Activated naive CD4-positive, alpha-beta T cell treated with anti-CD3 and anti-CD28 coated beads, Interleukin-2, amount 50 U/mL, for 16 hours (primary cell): Measurements from ENCODE around the gene NDFIP2.
"Not testable (repeated sequence)": the region's sequence is repeated elsewhere in the genome, so short reads cannot be mapped to it uniquely, and the experiment has no call there.

Experiments
- DNase-seq: peaks from one replicate; pipeline ENCODE4 v3.0.0-alpha.2; 2020

Gene NDFIP2

DNA sequence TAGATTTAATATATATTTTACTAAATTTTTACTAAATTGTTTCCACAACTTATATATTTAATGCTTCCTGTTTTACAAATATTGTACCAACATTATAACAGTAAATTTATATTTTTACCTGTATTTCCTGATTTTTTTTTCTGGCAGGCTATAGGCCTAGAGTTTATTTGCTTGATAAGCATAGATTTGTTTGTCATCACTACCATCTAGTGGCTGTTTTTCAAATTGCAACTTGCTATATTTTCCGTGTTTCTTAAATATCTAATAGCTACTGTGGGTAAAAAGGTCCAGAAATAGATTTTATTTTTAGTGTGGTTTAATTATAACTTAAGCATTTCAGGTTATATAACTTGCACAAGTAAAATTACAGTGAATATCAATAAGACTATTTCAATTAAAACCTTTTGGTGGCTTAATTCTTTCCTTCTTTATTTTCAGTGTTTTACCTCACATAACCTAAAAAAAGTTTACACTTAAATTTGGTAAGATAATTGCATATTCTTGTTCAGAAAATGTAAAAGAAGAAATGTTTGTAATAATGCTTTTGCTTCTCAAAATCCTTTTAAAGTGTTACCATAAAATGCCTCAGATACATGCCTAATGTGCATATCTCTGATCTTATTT is 60.6 kb downstream of the NDFIP2 start:
- DNase-seq: no peak

DNA sequence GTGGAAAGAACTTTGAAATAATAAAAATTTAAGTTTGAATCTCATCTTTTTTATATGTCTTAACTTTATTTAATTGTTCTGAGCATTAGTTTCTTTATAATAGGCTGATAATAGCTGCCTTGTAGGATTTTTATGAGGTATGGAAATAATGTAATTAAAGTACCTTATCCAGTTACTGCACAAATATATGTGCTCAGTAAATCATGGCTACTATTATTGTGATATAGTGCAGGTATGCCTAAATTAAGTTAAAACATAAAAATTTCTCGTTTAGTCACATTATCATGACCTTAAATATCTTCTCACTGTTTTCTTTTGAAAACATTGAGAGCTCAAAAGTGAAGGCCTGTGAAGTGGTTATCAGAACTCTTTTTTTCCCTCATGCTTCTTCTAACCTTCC is 62.9 kb downstream of the NDFIP2 start:
- DNase-seq: no peak

DNA sequence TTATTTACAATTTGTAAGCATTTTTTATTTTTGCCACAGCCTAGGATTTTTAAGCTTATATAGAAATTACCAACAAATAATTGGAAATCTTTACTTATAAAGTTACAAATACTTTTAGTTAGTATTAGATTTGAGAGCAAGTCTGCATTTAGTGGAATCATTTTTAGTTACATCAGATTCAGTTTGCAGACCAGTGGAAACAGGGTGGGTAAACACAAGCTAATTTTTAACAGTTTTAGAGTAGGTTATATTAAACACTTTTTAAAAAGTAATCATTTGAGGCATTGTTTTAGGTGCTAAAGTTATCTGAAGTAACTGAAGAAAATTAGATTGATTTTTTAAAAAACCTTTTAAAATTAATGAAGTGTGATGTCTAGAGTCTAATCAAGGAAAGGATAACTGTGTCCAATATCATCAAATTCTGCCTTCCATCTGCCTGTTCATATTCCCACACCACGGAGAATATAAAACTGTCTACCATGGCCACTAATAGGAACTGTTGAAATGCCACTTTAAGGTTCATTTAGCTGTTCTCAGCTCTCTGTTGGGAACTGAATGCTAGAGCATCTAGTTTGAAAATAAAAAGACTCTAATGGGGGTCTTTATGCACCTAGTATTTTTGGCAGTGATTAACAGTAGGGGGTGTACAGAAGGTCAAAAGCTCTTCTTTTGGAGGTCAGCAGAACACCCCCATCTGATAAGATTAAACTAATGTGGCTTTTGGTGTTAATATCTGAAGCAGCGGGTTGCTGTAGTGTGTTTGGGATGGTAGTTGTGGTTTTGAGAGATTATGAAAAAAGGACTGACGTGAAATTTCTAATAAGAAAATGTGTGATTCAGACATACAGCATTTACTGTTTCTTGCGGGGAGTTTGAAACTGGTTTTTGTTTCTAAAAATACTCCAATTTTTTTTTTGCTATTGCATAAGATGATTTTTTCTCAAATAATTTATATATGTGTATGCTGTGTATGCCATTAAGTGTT is 66.5 kb downstream of the NDFIP2 start:
- DNase-seq: no peak

DNA sequence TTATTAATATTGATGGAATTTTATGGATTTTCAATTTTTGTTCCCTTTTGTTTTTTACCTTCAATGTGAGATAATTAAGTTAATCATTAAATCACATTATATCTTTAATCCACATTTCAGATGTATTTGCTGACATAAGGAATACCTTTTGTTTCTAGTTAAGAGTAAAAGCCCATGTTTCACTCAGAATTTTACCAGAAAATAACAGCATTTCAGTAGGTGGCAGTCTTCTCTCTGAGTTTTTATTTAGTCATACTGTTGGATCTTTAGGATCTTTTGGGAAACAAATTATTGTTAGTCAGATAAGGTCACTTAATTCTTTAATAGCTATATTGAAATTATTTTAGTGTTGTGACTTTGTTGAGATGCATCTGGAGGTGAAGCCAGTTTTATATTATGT is 67.9 kb downstream of the NDFIP2 start:
- no peak for DNase-seq

DNA sequence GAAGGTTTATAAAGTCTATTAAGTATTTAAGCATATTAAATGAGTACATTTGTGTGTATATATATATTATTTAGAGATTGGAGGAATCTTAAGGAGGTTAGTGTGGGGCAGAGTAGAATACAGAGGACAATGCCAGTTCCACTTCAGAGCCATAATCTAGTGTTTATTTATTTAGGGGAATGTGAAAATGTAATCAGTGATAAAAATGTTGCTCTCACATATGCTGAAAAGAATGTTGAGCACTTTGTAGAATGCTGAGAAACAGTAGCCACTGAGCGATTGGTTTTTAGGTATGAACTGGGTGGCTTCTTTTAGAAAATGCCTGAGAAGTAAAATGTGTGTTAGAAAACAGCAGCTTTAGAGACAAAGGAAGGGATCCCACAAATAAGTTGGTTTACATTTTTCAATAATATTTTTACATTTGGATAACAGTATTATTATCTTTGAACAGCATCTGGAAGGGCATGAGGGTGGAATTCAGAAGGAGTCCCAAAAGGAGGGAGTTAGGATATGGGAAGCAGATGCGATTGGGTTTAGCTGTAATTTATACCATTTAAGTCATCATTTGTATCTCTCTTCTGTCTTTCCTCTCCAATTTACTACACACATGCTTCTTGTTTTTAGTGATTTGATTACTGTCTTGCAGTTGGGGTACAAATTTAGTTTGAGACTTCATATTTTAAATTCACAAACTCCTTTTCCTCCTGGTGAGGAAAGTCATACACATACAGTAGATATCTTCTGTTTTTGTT is 68.6 kb downstream of the NDFIP2 start:
- no peak for DNase-seq

DNA sequence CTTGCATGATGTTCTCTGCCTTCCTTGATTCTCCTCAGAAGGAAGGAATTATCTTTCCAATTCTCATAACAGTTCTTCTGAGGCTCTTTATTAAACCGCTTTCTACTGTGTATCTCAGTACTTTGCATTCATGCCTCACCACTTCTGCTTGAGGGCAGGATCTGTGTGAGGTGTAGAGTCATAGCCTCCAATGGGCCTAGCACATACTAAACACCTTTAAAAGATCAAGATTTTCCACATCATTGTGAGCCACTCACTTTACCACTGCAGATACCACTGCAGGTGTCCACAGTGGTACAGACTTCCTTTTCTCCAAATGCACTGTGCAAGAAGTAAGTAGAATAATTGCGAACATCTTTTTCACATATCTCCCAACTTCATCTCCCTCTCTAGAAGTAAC is 76.7 kb downstream of the NDFIP2 start:
- no peak for DNase-seq

DNA sequence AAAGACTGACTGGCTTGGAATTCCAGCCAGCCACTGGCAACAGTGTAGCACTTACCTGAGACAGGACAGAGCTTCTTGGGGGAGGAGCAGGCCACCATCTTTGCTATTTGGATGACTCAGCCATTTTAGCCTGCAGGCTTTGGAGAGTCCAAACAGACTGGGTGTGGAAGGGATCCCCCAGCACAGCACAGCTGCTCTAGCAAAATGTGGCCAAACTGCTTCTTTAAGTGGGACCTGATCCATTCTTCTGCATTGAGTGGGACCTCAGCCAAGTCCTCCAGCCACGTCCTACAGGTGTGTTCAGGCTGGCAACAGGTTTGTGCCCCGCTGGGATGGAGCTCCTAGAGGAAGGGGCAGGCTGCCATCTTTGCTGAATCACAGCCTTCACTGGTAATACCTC is 80.0 kb downstream of the NDFIP2 start:
- DNase-seq: no peak

DNA sequence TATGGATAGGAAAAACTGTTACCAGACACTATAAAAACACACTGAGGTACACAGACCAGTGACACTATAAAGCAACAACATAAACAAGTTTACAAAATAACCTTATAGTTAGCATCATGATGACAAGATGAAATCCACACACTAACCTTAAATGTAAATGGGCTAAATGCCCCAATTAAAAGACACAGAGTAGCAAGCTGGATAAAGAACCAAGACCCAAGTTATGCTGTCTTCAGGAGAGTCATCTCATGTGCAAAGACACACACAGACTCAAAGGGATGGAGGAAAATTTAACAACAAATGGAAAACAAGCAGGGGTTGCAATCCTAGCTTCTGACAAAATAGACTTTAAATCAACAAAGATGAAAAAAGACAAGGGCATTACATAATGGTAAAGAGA is 81.6 kb downstream of the NDFIP2 start:
- no peak for DNase-seq

DNA sequence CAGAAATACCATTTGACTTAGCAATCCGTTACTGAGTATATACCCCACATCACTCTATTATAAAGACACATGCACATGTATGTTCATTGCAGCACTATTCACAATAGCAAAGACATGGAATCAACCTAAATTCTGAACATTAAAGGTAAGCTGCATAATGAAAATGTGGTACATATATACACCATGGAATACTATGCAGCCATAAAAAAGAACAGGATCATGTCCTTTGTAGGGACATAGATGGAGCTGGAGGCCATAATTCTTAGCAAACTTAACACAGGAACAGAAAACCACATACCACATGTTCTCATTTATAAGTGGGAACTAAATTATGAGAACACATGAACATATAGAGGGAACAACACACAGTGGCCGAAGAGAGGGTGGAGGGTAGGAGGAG is 85.2 kb downstream of the NDFIP2 start:
- no peak for DNase-seq

DNA sequence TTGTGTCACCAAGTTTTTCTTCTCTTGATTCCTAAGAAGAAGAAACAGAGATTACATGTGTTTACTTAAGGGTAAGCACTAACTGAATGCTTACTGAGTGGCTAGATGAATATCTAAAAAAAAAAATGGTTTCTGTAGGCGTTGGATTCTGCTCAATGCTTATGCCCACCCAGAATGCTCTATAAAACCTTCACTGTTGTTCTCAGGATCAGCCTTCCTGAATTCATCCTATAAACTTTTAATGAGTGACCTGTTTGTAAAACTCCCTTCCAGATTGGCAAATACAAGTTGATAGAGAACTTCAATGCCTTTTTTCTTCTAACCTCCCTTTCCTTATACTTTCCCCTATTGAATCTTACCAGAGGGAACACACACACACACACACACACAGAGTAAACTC is 90.2 kb downstream of the NDFIP2 start:
- DNase-seq: no peak

DNA sequence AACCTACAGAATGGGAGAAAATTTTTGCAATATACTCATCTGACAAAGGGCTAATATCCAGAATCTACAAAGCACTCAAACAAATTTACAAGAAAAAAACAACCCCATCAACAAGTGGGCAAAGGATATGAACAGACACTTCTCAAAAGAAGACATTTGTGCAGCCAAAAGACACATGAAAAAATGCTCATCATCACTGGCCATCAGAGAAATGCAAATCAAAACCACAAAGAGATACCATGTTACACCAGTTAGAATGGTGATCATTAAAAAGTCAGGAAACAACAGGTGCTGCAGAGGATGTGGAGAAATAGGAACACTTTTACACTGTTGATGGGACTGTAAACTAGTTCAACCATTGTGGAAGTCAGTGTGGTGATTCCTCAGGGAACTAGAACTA is 92.9 kb downstream of the NDFIP2 start:
- not testable (repeated sequence) for DNase-seq

DNA sequence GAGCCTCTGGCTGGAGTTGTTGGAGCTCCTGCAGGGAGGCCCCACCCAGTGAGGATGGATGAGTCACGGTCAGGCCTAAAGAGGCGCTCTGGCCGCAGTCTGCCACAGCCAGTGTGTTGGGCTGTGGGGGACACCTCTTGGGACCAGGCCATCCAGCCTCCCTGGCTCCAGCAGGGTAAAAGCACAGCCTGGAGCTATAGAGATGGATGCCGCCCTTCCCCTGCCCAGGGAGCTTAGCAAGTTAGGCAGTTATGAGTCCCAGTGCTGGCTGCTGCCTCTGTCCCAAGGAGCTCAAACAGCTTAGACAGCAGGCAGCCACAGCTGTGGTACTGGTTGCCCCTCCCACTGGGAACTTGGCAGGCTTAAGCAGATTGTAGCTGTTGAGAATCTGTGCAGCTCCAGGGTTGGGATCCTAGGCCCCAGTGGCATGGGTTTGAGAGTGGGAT is 100.9 kb downstream of the NDFIP2 start:
- DNase-seq: no peak

DNA sequence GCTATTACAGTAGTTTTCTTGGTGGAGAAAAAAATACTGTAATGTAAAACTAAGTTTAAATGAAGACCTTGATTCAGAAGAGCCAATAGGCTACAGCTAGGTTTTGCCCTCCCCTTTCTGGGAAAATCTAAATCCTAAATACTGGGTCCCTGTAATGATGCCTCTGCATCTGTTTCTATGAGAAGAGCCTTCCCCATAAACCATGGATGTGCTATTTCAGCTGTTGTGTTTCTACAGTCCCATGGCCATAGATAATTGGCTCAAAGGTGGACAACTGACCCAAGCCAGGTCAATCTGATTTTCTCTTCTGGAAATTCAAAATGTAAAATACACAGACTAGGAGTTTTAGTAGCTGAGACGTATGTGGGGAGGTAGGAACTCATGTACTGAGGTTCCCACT is 101.9 kb downstream of the NDFIP2 start:
- no peak for DNase-seq

DNA sequence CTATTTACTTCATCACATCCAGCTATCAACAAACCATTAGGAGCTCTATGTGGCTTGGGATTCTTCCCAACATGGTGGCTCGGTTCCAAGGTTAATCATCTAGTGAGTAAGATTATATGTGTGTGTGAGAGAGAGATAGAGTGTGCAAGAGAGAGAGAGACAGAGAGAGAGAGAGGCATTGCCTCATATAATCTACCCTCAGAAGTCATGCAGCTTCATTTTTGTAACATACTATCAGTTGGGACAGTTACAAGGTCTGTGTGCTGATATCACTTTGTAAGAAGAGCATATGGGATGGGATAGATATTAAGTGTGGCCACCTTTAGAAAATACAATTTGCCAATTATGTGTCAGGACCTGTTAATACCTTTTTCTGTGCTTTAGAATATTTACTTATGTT is 104.1 kb downstream of the NDFIP2 start:
- no peak for DNase-seq

DNA sequence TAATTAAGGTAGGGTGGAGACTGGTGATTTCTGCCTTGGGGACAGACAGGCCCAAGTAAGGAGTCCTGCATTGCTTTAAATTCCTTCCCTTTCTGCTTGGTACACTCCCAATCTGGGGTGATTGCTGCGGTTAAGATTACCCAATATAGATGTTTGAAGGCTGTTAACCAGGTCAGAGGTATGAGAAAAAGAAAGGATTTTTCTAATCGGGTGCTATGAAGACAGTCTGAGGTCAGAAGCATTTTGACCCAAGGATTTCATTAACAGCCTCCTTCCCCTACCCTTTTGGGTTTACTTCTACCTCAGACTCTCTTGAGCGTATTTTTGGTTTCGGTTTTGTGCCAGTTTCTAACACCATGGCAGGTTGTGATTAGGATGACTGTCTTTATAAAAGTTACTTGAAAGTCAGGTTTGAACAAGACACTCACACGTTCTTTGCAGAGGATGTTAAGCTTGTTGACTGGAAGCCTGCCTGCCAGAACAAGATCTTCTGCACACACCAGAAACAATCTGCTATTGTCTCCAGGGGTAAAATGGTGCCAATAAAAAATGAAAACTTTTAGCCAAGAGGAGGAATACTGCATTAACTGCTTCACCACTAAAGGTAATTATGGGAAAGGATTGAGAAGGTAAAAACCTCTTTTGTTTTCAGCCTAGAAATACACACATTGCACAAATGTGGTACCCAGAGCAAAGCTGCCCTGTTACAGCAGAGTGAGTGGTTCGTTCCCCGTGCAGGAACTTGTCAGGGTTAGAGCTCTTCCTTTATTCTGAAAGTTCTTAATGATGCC is 108.8 kb downstream of the NDFIP2 start:
- DNase-seq: no peak

DNA sequence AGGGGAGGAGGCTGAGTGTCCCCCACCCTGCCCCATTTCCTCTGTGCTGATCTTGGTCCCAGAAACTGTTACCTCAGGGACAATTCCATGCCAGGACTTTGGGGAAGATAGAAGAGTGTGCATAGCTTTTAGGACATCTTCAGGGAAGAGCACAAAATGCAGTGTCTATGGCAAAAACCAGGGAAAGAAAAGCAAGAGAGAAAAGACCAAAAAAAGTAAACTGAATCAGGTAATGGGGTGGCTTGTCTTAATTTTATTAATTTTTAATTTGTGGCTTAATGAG is 109.4 kb downstream of the NDFIP2 start:
- DNase-seq: no peak

DNA sequence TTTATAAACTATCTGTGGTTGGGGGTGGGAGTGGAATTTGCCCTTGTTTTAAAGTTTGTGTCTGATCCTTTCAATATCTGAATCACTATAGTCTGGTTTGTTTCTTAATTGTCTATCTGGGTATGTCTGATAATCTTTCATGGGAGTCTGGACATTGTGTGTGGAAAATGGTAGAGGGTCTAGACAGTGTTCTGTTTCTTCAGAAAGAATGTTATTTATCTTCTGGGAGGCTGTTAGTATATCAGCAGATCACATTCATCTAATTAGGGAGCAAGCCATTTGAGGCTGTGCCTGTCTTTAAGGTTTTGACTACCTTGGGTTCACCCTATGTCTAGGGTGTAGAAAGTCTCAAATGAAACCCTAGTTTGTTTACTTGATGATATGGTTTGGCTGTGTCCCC is 110.5 kb downstream of the NDFIP2 start:
- DNase-seq: no peak

DNA sequence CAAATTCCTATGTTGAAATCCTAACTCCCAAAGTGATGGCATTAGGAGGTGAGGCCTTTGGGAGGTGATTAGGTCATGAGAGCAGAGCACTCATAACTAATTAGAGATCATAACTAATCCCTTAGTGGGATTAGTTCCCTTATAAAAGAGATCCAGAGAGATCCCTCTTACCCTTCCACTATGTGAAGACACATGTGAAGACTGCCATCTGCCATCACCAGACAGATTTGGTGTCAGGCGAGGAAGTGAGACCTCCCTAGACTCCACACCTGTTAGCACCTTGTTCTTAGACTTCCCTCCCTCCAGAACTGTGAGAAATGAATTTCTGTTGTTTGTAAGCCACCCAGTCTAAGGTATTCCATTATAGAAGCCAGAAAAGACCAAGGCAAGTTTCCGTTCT is 112.2 kb downstream of the NDFIP2 start:
- no peak for DNase-seq

DNA sequence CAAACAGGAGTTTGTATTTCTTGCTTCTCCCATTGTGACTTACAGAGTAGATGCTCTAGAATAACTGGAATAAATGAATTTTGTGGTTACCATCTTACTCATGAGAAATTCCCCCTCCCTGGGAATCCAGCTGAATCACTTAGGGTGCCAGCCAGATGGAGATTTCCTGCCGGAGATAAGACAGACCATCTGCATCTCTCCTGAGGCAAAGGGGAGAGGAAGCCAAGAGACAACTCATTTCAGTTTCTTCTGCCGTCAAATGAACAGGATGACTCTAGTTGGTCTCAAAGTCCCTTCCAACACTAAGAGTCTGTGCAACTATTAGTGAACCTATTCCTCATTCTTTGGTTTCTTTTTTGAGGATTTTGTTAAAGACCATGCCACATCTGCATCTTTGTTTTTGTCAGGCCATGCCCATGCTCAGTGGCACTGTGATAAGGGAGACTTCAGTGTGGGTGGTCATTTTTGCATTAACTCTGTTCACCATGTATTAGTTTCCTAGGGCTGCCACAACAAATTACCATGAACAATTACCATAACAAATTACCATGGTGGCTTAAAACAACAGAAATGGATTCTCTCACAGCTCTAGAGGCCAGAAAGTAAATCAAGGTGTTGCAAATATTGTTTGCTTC is 112.8 kb downstream of the NDFIP2 start:
- no peak for DNase-seq

DNA sequence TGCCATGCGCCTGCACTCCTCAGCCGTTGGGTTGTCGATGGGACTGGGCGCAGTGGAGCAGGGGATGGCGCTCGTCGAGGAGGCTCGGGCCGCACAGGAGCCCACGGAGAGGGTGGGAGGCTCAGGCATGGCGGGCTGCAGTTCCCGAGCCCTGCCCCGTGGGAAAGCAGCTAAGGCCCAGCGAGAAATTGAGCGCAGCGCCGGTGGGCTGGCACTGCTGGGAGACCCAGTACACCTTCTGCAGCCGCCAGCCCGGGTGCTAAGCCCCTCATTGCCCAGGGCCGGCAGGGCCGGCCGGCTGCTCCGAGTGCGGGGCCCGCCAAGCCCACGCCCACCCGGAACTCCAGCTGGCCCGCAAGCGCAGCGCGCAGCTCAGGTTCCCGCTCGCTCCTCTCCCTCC is 119.2 kb downstream of the NDFIP2 start:
- DNase-seq: not testable (repeated sequence)

DNA sequence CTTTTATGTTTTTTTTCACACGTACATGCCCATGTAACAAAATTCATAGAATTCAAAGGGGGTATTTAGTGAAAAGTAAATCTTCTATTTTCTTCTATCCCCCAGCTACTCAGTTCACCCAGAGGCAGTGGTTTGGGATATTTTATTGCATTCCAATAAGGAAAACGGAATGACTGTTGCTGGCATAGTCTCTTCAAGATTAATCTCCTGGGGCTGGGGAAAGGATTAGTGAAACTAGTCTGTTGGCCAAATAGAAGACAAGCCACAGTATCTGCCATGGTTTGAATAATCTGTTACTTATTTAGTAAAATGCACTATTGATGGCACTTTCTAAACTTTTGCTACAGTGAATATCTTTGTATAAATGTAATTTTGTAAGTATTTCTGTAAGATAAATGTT is 122.0 kb downstream of the NDFIP2 start:
- no peak for DNase-seq

DNA sequence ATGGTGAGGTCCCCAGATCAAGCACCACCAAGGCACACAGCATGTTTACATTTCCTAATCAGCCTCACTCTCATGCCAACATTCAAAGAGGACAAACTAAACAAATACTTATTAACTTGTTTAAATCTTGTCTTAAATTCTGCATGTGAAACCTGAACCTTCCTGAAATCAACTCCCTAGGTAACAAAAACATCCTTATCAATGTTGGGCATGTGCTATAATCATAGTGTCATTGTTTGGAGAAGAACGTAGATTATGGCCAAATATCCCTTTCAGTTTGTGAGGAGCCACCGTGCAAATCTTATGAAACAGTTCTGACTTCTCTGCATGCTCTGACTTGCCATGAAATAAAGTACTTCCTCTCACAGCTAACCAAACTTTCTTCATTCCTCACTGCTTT is 123.8 kb downstream of the NDFIP2 start:
- DNase-seq: no peak
